ENCODE results near the gene SOCS7.

DNA sequence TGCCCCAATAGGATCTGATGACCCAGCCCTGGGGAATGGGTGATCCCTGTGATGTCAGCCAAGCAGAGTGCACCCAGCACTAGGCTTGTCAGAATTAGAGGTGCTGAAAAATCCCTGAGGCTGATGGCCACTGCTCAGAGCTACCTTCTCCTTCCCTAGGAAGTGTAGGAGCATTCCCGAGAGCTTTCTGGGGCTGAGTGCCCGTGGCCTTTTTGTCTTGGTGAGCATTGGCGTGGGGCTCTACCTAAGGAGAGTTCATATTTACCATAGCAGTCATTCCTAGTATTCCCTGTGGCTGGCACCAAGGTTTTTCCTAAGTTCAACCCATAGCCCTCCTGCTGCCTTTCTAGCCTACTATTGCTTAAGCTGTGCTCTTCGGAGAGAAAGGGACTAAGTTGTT lies 54.0 kb downstream of the SOCS7 start:
- TF ChIP-seq, protein P1, sequence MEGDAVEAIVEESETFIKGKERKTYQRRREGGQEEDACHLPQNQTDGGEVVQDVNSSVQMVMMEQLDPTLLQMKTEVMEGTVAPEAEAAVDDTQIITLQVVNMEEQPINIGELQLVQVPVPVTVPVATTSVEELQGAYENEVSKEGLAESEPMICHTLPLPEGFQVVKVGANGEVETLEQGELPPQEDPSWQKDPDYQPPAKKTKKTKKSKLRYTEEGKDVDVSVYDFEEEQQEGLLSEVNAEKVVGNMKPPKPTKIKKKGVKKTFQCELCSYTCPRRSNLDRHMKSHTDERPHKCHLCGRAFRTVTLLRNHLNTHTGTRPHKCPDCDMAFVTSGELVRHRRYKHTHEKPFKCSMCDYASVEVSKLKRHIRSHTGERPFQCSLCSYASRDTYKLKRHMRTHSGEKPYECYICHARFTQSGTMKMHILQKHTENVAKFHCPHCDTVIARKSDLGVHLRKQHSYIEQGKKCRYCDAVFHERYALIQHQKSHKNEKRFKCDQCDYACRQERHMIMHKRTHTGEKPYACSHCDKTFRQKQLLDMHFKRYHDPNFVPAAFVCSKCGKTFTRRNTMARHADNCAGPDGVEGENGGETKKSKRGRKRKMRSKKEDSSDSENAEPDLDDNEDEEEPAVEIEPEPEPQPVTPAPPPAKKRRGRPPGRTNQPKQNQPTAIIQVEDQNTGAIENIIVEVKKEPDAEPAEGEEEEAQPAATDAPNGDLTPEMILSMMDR (IDR thresholded peaks at IDR 0.05; ENCODE audit: low read depth, low read length, poor library complexity, severe bottlenecking), result no peak
- no peak for TF ChIP-seq EZH2phosphoT487 (IDR thresholded peaks at IDR 0.05; ENCODE audit: borderline replicate concordance, low read length)
